Astrocyte (in vitro differentiated cells and primary cell): ENCODE results near the gene ATP1B1. TPM values are rescaled to one million over a fixed set of nuclear protein-coding genes. Genes with fewer than 3 reads are reported as not detected.

Experiments
- DNase-seq: peaks from one replicate; pipeline ENCODE4 v3.0.0-alpha.2; 2010; ENCODE audit warnings: low read depth
- FAIRE-seq: peaks from 2 replicates; lab custom pipeline; 2011; peaks lifted over from hg19 to GRCh38; lab: Jason Lieb, UNC
- H2AFZ ChIP-seq: 2 replicates; pipeline ENCODE4 v1.6.0; 2012; ENCODE audit warnings: low read depth, low read length, inconsistent platforms
- H3K27ac ChIP-seq: 2 replicates; pipeline ENCODE4 v1.5.1; 2011; ENCODE audit warnings: low read depth, low read length, inconsistent platforms
- H3K27me3 ChIP-seq: 2 replicates; pipeline ENCODE4 v1.6.0; 2011; ENCODE audit warnings: low read length, inconsistent platforms; ENCODE audit not compliant: insufficient read depth
- H3K36me3 ChIP-seq: 2 replicates; pipeline ENCODE4 v1.5.1; 2011; ENCODE audit warnings: low read length, inconsistent platforms; ENCODE audit not compliant: insufficient read depth
- H3K4me1 ChIP-seq: 2 replicates; pipeline ENCODE4 v1.5.1; 2011; ENCODE audit warnings: low read length, inconsistent platforms; ENCODE audit not compliant: insufficient read depth
- H3K4me2 ChIP-seq: 2 replicates; pipeline ENCODE4 v1.6.0; 2012; ENCODE audit warnings: low read length, inconsistent platforms
- H3K4me3 ChIP-seq: 2 replicates; pipeline ENCODE4 v1.5.1; 2011; ENCODE audit warnings: low read depth, mild to moderate bottlenecking, low read length, inconsistent platforms; ENCODE audit not compliant: insufficient read depth
- H3K79me2 ChIP-seq: 2 replicates; pipeline ENCODE4 v1.6.0; 2012; ENCODE audit warnings: mild to moderate bottlenecking, low read length, inconsistent platforms; ENCODE audit not compliant: insufficient read depth
- H3K9ac ChIP-seq: 2 replicates; pipeline ENCODE4 v1.6.0; 2012; ENCODE audit warnings: mild to moderate bottlenecking, low read length, inconsistent platforms
- H3K9me3 ChIP-seq: 2 replicates; pipeline ENCODE4 v1.5.1; 2012; ENCODE audit warnings: low read depth, mild to moderate bottlenecking, low read length, inconsistent platforms; ENCODE audit not compliant: insufficient read depth
- H4K20me1 ChIP-seq: 2 replicates; pipeline ENCODE4 v1.6.0; 2012; ENCODE audit warnings: low read length, inconsistent platforms; ENCODE audit not compliant: insufficient read depth
- H3K27ac Mint-ChIP-seq: one replicate; pipeline ENCODE4 v1.8.0; 2021; ENCODE audit warnings: mild to moderate bottlenecking, mixed read lengths; ENCODE audit not compliant: unreplicated experiment
- H3K27me3 Mint-ChIP-seq: one replicate; pipeline ENCODE4 v1.8.0; 2021; ENCODE audit warnings: low read depth, mixed read lengths; ENCODE audit not compliant: unreplicated experiment
- H3K36me3 Mint-ChIP-seq: one replicate; pipeline ENCODE4 v1.8.0; 2021; ENCODE audit warnings: low read depth, mixed read lengths; ENCODE audit not compliant: unreplicated experiment
- H3K4me1 Mint-ChIP-seq: one replicate; pipeline ENCODE4 v1.8.0; 2021; ENCODE audit warnings: low read depth, mixed read lengths; ENCODE audit not compliant: unreplicated experiment
- H3K4me3 Mint-ChIP-seq: one replicate; pipeline ENCODE4 v1.8.0; 2021; ENCODE audit warnings: mild to moderate bottlenecking, moderate library complexity, mixed read lengths; ENCODE audit not compliant: unreplicated experiment
- H3K9me3 Mint-ChIP-seq: one replicate; pipeline ENCODE4 v1.8.0; 2021; ENCODE audit warnings: mild to moderate bottlenecking, mixed read lengths; ENCODE audit not compliant: unreplicated experiment
- CTCF ChIP-seq: IDR thresholded peaks from 2 replicates; pipeline ENCODE4 v1.5.1; 2011; ENCODE audit warnings: low read depth, mild to moderate bottlenecking, inconsistent platforms, low read length, moderate library complexity; ENCODE audit not compliant: insufficient read depth
- EZH2 ChIP-seq: IDR thresholded peaks from 2 replicates; pipeline ENCODE4 v1.6.1; 2012; ENCODE audit warnings: mild to moderate bottlenecking, low read length, inconsistent platforms; ENCODE audit not compliant: insufficient read depth
- total RNA-seq: library from RNA; stranded (reverse); gene quantifications from 2 replicates; pipeline ENCODE4 v1.2.1, GENCODE V29; 2021

Gene ATP1B1
- total RNA-seq, 1 donor from 2014 or later, result 56.5 TPM

- H3K9ac ChIP-seq, result peak overlapping the region; percentile 92
- TF ChIP-seq CTCF (no peak), EZH2 (no peak)
- H3K27me3 ChIP-seq, result peaks cover 1% of the 10 kb centered on the region
- H3K4me1 ChIP-seq, result peaks cover 73% of the 10 kb centered on the region
- H3K79me2 ChIP-seq, result peaks cover 67% of the 10 kb centered on the region
- peaks cover 15% of the 10 kb centered on the region for H3K36me3 ChIP-seq
- H3K4me2 ChIP-seq, result peak overlapping the region; percentile 97
- H3K4me3 ChIP-seq, result peak overlapping the region; percentile 93
- H2AFZ ChIP-seq, result peak overlapping the region; percentile 22
- peak overlapping the region; percentile 86 for H3K27ac ChIP-seq
- H4K20me1 ChIP-seq, result peaks cover 11% of the 10 kb centered on the region
- no peak for DNase-seq
- no peaks in the 10 kb centered on the region for H3K9me3 ChIP-seq
- H3K27ac Mint-ChIP-seq, result peak overlapping the region; percentile 90
- FAIRE-seq, result no peak
- H3K9me3 Mint-ChIP-seq, result peaks cover 4% of the 10 kb centered on the region
- peaks cover 61% of the 10 kb centered on the region for H3K4me1 Mint-ChIP-seq
- peaks cover 14% of the 10 kb centered on the region for H3K36me3 Mint-ChIP-seq
- H3K4me3 Mint-ChIP-seq, result no peak overlapping the region
- no peaks in the 10 kb centered on the region for H3K27me3 Mint-ChIP-seq
These were observed 3.7 kb downstream of the ATP1B1 start for GRCh38 chr1:169110236-169110635.

GRCh38 chr1:169110689-169111447, 4.4 kb downstream of the ATP1B1 start:
- Histone ChIP-seq H3K4me2 (peak overlapping the region; percentile 97), H3K9ac (peak overlapping the region; percentile 92), H3K9me3 (no peaks in the 10 kb centered on the region), H4K20me1 (peaks cover 11% of the 10 kb centered on the region), H3K27ac (peak overlapping the region; percentile 86), H3K36me3 (peaks cover 15% of the 10 kb centered on the region), H2AFZ (no peak overlapping the region), H3K79me2 (peaks cover 70% of the 10 kb centered on the region), H3K4me1 (peaks cover 70% of the 10 kb centered on the region), H3K4me3 (peak overlapping the region; percentile 93), H3K27me3 (no peaks in the 10 kb centered on the region)
- no peak for FAIRE-seq
- DNase-seq, result no peak
- no peaks in the 10 kb centered on the region for H3K27me3 Mint-ChIP-seq
- peaks cover 4% of the 10 kb centered on the region for H3K9me3 Mint-ChIP-seq
- no peak overlapping the region for H3K4me3 Mint-ChIP-seq
- peaks cover 17% of the 10 kb centered on the region for H3K36me3 Mint-ChIP-seq
- peak overlapping the region; percentile 90 for H3K27ac Mint-ChIP-seq
- peaks cover 63% of the 10 kb centered on the region for H3K4me1 Mint-ChIP-seq
- no peak for TF ChIP-seq CTCF
- TF ChIP-seq EZH2, result no peak

- H3K4me3 ChIP-seq, result no peak overlapping the region
- H3K27me3 ChIP-seq, result no peaks in the 10 kb centered on the region
- Mint-ChIP-seq H3K9me3 (peaks cover 4% of the 10 kb centered on the region), H3K4me3 (no peak overlapping the region), H3K27me3 (no peaks in the 10 kb centered on the region), H3K27ac (no peak overlapping the region), H3K4me1 (peaks cover 69% of the 10 kb centered on the region), H3K36me3 (peaks cover 20% of the 10 kb centered on the region)
- FAIRE-seq (no peak), DNase-seq (no peak)
- peaks cover 76% of the 10 kb centered on the region for H3K79me2 ChIP-seq
- no peak overlapping the region for H2AFZ ChIP-seq
- H3K4me2 ChIP-seq, result peak overlapping the region; percentile 49
- H3K4me1 ChIP-seq, result peaks cover 75% of the 10 kb centered on the region
- peak overlapping the region; percentile 34 for H3K27ac ChIP-seq
- peaks cover 11% of the 10 kb centered on the region for H4K20me1 ChIP-seq
- no peaks in the 10 kb centered on the region for H3K9me3 ChIP-seq
- no peak for TF ChIP-seq CTCF
- no peak for TF ChIP-seq EZH2
- H3K9ac ChIP-seq, result peak overlapping the region; percentile 21
- peaks cover 19% of the 10 kb centered on the region for H3K36me3 ChIP-seq
These were observed 5.0 kb downstream of the ATP1B1 start for GRCh38 chr1:169111472-169111871.
